GM19351 (cell line): ENCODE results near the gene NECTIN4.
"Not testable (repeated sequence)": the region's sequence is repeated elsewhere in the genome, so short reads cannot be mapped to it uniquely, and the experiment has no call there.

Experiments
- ATAC-seq: cut with Tn5 transposase; IDR thresholded peaks from one replicate; pipeline ENCODE4 v1.9.1; 2021; ENCODE audit warnings: mild to moderate bottlenecking, moderate library complexity; ENCODE audit not compliant: unreplicated experiment

Gene NECTIN4

GRCh38 chr1:161031874-161032273 lies 57.5 kb downstream of the NECTIN4 start:
- no peak for ATAC-seq

- ATAC-seq = not testable (repeated sequence)
These were observed 59.9 kb downstream of the NECTIN4 start for GRCh38 chr1:161029466-161029865.

DNA sequence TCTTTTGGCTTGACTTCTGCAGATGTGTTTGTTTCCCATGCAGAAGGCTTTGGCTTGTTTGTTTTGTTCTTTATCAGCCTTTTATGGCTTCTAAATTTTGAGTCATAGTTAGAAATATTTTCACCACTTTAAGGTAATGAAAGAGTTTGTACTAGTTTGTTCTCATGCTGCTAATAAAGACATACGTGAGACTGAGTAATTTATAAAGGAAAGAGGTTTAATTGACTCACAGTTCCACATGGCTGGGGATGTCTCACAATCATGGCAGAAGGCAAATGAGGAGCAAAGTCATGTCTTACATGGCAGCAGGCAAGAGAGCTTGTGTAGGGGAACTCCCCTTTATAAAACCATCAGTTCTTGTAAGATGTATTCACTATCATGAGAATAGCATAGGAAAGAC lies 62.4 kb downstream of the NECTIN4 start:
- ATAC-seq = not testable (repeated sequence)

- ATAC-seq = not testable (repeated sequence)
These were observed 66.9 kb downstream of the NECTIN4 start for GRCh38 chr1:161022432-161022831.

GRCh38 chr1:161021970-161022353 lies 67.4 kb downstream of the NECTIN4 start:
- ATAC-seq = no peak

DNA sequence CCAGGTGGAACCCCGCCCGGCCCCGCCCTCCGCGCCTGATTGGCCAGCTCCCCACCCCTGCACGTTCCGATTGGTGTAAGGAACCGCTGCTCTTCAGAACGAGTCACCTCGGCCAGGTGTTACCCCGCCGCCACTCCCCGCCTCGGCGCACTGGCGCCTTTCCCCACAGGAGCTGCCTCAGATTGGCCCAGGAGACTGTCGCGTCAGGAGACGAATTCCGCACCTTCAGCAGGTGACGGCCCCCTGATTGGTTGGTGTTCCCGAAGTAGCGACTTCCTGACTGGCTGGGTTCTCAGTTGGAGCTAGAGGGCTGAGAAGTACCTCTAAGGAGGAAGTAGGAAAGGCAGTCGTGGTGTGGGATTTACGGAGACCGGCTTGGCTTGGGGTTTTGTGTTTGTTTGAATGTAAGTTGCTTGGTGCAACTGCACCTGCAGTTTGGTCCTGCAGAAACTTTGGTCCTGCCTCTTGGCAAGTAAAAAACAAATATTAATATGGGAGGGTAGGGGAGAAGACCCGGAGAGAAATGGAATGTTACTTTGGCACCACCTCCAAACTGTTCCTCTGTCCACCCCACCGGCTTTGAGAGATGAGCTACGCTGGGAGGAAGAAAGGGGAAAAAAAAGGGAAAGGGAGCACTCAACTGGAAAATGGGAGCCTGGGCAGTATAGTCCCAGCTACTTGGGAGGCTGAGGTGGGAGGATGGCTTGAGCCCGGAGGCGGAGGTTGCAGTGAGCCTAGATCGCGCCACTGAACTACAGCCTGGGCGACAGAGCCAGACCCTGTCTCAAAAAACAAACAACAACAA lies 68.0 kb downstream of the NECTIN4 start:
- peak; percentile 93 for ATAC-seq
